ENCODE measurements around the gene RSPO3.

Gene RSPO3

DNA sequence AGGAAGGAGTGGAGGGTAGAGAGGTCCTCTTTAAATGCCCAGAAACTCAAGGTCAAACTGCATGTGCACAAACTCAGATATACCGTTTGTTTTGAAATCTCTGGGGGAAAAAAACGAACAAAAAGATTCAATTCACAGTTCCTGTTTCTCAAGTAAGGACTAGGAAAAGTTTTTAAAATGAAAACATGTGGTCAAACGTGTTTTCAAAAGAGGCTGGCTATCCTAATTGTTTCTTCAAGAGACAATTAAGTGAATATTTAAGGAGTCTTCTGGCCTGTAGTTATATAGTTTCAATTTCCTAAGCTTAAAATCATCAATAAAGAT is 3.1 kb downstream of the RSPO3 start:
- TF ChIP-seq, protein P1, sequence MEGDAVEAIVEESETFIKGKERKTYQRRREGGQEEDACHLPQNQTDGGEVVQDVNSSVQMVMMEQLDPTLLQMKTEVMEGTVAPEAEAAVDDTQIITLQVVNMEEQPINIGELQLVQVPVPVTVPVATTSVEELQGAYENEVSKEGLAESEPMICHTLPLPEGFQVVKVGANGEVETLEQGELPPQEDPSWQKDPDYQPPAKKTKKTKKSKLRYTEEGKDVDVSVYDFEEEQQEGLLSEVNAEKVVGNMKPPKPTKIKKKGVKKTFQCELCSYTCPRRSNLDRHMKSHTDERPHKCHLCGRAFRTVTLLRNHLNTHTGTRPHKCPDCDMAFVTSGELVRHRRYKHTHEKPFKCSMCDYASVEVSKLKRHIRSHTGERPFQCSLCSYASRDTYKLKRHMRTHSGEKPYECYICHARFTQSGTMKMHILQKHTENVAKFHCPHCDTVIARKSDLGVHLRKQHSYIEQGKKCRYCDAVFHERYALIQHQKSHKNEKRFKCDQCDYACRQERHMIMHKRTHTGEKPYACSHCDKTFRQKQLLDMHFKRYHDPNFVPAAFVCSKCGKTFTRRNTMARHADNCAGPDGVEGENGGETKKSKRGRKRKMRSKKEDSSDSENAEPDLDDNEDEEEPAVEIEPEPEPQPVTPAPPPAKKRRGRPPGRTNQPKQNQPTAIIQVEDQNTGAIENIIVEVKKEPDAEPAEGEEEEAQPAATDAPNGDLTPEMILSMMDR (conservative IDR thresholded peaks at IDR 0.05; ENCODE audit: low read depth, low read length): no peak
- no peaks in the 10 kb centered on the region for H4K20me1 ChIP-seq (ENCODE audit: insufficient read depth)
- no peak overlapping the region for H3K4me3 ChIP-seq (IDR thresholded peaks at IDR 0.05; ENCODE audit: insufficient read depth, low read depth, low read length)
- H3K4me1 ChIP-seq (ENCODE audit: low read depth, poor library complexity, severe bottlenecking): no peaks in the 10 kb centered on the region
- H3K27me3 ChIP-seq (ENCODE audit: insufficient read depth, low read depth): peaks cover 12% of the 10 kb centered on the region; the same call in 1 of the 2 replicates
- H3K4me2 ChIP-seq: no peak overlapping the region
- no peak overlapping the region for H2AFZ ChIP-seq (ENCODE audit: low read depth)
- no peak overlapping the region for H3K9ac ChIP-seq
- H3K36me3 ChIP-seq (ENCODE audit: insufficient read depth): no peaks in the 10 kb centered on the region
- no peaks in the 10 kb centered on the region for H3K79me2 ChIP-seq (ENCODE audit: insufficient read depth, low read depth)
- H3K27ac ChIP-seq: no peak overlapping the region

DNA sequence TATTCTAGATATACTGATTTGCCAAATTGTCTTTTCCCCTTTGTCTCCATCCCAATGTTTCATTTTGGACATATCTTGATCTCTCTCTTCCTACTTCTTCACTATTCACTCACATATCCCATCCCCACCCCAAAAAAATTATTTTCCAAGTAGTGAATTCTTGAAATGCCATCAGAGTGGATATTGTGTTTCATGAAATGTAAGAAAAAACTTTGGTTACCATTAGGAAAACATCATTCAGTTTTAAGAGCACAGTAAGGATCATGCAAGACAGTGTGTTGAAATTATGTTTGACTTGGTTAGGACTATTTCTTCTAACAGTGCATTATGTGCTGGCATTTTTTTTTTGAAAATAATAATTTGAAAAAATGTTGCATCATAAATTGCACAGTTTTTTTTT is 5.7 kb downstream of the RSPO3 start:
- no peak overlapping the region for H3K4me3 ChIP-seq (IDR thresholded peaks at IDR 0.05; ENCODE audit: insufficient read depth, low read depth, low read length)
- H2AFZ ChIP-seq (ENCODE audit: low read depth): no peak overlapping the region
- H3K27me3 ChIP-seq (ENCODE audit: insufficient read depth, low read depth): peaks cover 12% of the 10 kb centered on the region; the same call in 1 of the 2 replicates
- H3K36me3 ChIP-seq (ENCODE audit: insufficient read depth): no peaks in the 10 kb centered on the region
- no peaks in the 10 kb centered on the region for H3K4me1 ChIP-seq (ENCODE audit: low read depth, poor library complexity, severe bottlenecking)
- TF ChIP-seq, protein P1 (conservative IDR thresholded peaks at IDR 0.05; ENCODE audit: low read depth, low read length): no peak
- no peaks in the 10 kb centered on the region for H4K20me1 ChIP-seq (ENCODE audit: insufficient read depth)
- H3K4me2 ChIP-seq: no peak overlapping the region
- H3K79me2 ChIP-seq (ENCODE audit: insufficient read depth, low read depth): no peaks in the 10 kb centered on the region
- H3K9ac ChIP-seq: no peak overlapping the region
- no peak overlapping the region for H3K27ac ChIP-seq

DNA sequence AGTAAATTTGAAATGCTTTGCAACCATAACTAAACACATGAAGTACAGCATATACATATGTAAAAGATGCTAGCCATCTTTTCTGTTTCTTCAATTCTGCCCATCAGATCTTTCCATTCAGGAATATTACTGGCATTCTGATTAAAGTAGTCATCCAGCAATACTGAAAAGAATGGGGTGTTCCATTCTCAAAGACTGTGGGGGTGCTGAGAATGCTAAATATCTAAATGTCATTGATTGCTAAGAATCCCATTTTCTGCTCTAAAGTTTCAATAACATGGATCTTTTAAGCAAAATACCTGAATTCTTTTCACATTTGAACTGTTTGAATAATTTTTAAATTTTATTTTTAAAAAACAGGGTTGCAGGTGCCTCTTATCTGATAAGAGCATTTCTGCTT is 6.2 kb downstream of the RSPO3 start:
- H3K27me3 ChIP-seq (ENCODE audit: insufficient read depth, low read depth): peaks cover 8% of the 10 kb centered on the region; the same call in 1 of the 2 replicates

DNA sequence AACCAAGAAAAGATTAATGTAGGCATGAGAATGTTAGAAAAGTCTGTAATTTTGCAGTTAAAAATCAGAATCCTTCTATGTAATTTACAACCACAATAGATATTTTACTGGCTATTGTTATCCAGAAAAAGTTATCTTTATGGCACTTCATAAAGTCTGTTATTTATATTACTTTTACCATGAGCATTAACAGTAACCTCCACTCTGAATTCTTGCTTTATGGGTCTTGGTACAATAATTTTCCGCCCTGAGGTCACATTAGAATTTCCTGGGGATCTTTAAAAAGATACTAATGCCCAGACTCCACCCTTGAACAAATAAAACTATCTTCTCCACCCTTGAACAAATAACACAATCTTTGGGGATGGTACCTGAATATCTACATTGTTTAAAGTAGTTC is 9.6 kb downstream of the RSPO3 start:
- no peaks in the 10 kb centered on the region for H4K20me1 ChIP-seq (ENCODE audit: insufficient read depth)
- H3K36me3 ChIP-seq (ENCODE audit: insufficient read depth): no peaks in the 10 kb centered on the region
- H3K79me2 ChIP-seq (ENCODE audit: insufficient read depth, low read depth): no peaks in the 10 kb centered on the region
- no peaks in the 10 kb centered on the region for H3K4me1 ChIP-seq (ENCODE audit: low read depth, poor library complexity, severe bottlenecking)
- H2AFZ ChIP-seq (ENCODE audit: low read depth): no peak overlapping the region
- no peak overlapping the region for H3K27ac ChIP-seq
- TF ChIP-seq, protein P1 (conservative IDR thresholded peaks at IDR 0.05; ENCODE audit: low read depth, low read length): no peak
- H3K9ac ChIP-seq: no peak overlapping the region
- no peak overlapping the region for H3K4me3 ChIP-seq (IDR thresholded peaks at IDR 0.05; ENCODE audit: insufficient read depth, low read depth, low read length)
- H3K4me2 ChIP-seq: no peak overlapping the region
- no peaks in the 10 kb centered on the region for H3K27me3 ChIP-seq (ENCODE audit: insufficient read depth, low read depth)

More for the DNA sequence above, 6.2 kb downstream of the RSPO3 start:
- TF ChIP-seq, protein P1 (conservative IDR thresholded peaks at IDR 0.05; ENCODE audit: low read depth, low read length): no peak
- no peaks in the 10 kb centered on the region for H4K20me1 ChIP-seq (ENCODE audit: insufficient read depth)
- no peak overlapping the region for H2AFZ ChIP-seq (ENCODE audit: low read depth)
- no peak overlapping the region for H3K4me3 ChIP-seq (IDR thresholded peaks at IDR 0.05; ENCODE audit: insufficient read depth, low read depth, low read length)
- H3K36me3 ChIP-seq (ENCODE audit: insufficient read depth): no peaks in the 10 kb centered on the region
- no peak overlapping the region for H3K9ac ChIP-seq
- no peaks in the 10 kb centered on the region for H3K4me1 ChIP-seq (ENCODE audit: low read depth, poor library complexity, severe bottlenecking)
- no peak overlapping the region for H3K27ac ChIP-seq
- H3K4me2 ChIP-seq: no peak overlapping the region
- no peaks in the 10 kb centered on the region for H3K79me2 ChIP-seq (ENCODE audit: insufficient read depth, low read depth)
